T1000 (cell line): ENCODE measurements around the gene KRTAP4-11.
A peak's percentile ranks its signal among the peaks of the same experiment; 100 is the strongest.
"Not testable (repeated sequence)": the region's sequence is repeated elsewhere in the genome, so short reads cannot be mapped to it uniquely, and the experiment has no call there.

Experiments used
- DNase-seq: peaks from one replicate; lab custom pipeline; 2025; ENCODE audit warnings: mixed read lengths; lab: John Stamatoyannopoulos, UW

KRTAP4-11 gene

GRCh38 chr17:41123991-41124371, 5.8 kb upstream of the KRTAP4-11 start, which contains the start of gene KRTAP4-12:
Gene KRTAP4-12 (minus strand): TSS chr17:41124182. CDS start chr17:41124122, 60 bp downstream.
- not testable (repeated sequence) for DNase-seq

- not testable (repeated sequence) for DNase-seq
Observed at GRCh38 chr17:41123292-41123990, 5.3 kb upstream of the KRTAP4-11 start.

- DNase-seq = no peak
Observed at GRCh38 chr17:41121742-41122141, 3.6 kb upstream of the KRTAP4-11 start.

- not testable (repeated sequence) for DNase-seq
Observed at GRCh38 chr17:41119696-41120690, 1.8 kb upstream of the KRTAP4-11 start.

GRCh38 chr17:41118721-41119120, 548 bp upstream of the KRTAP4-11 start:
- no peak for DNase-seq

GRCh38 chr17:41116297-41116696, 1.9 kb downstream of the KRTAP4-11 start:
- no peak for DNase-seq

- no peak for DNase-seq
Observed at GRCh38 chr17:41111151-41111885, 6.9 kb downstream of the KRTAP4-11 start.

GRCh38 chr17:41108728-41109386, 9.3 kb downstream of the KRTAP4-11 start:
- not testable (repeated sequence) for DNase-seq

GRCh38 chr17:41107941-41108450, 10.2 kb downstream of the KRTAP4-11 start:
- DNase-seq = no peak

GRCh38 chr17:41105347-41105746, 12.8 kb downstream of the KRTAP4-11 start, which contains the start of gene KRTAP4-9:
Gene KRTAP4-9 (plus strand): TSS chr17:41105389. CDS start chr17:41105389, 0 bp downstream.
- DNase-seq = not testable (repeated sequence)

GRCh38 chr17:41104386-41105038, 13.7 kb downstream of the KRTAP4-11 start:
- not testable (repeated sequence) for DNase-seq

GRCh38 chr17:41103896-41104295, 14.3 kb downstream of the KRTAP4-11 start:
- DNase-seq = no peak

- DNase-seq = no peak
Observed at GRCh38 chr17:41101586-41102259, 16.4 kb downstream of the KRTAP4-11 start, which contains the start of gene KRTAP4-16. Gene KRTAP4-16 (minus strand): TSS chr17:41102209. CDS start chr17:41102209, 0 bp downstream.

- DNase-seq = peak; percentile 44
Observed at GRCh38 chr17:41099682-41100480, 18.3 kb downstream of the KRTAP4-11 start.

- DNase-seq = peak; percentile 30
Observed at GRCh38 chr17:41098481-41098880, 19.7 kb downstream of the KRTAP4-11 start.

- no peak for DNase-seq
Observed at GRCh38 chr17:41098042-41098441, 20.1 kb downstream of the KRTAP4-11 start, which contains the start of gene KRTAP4-8. Gene KRTAP4-8 (minus strand): TSS chr17:41098142. CDS start chr17:41098084, 58 bp downstream.

GRCh38 chr17:41096055-41096454, 22.1 kb downstream of the KRTAP4-11 start:
- DNase-seq = no peak

GRCh38 chr17:41088760-41089352, 29.3 kb downstream of the KRTAP4-11 start:
- not testable (repeated sequence) for DNase-seq
